Measurements from ENCODE around the gene TEKT4.

GRCh38 chr2:94923196-94923595 lies 52.0 kb downstream of the TEKT4 start:
- no peak for TF ChIP-seq EZH2 (IDR thresholded peaks at IDR 0.05)
- no peak for TF ChIP-seq EZH2phosphoT487 (IDR thresholded peaks at IDR 0.05)

All from neural progenitor cell (in vitro differentiated cells).